K562 treated with DMSO at 1 percent for 12 hours (cell line): Measurements from ENCODE around the gene NLGN4X. TPM values are rescaled to one million over a fixed set of nuclear protein-coding genes. Genes with fewer than 3 reads are reported as not detected.

ENCODE experiments used
- total RNA-seq: library from RNA; unstranded; fragments of 300-600 nt; gene quantifications from 2 replicates; pipeline ENCODE4 v1.2.3, GENCODE V29; 2022; ENCODE audit not compliant: insufficient read depth

NLGN4X gene
- total RNA-seq, result not detected in 2 replicates

GRCh38 chrX:6228720-6229119 is at the start of gene NLGN4X:
TSS of gene NLGN4X (minus strand) at chrX:6228867. CDS start at chrX:6151466, 77,401 bp downstream.

